Dedifferentiated amniotic fluid mesenchymal stem cell (primary cell): Measurements from ENCODE around the gene SFSWAP.
"Not testable (repeated sequence)": the region's sequence is repeated elsewhere in the genome, so short reads cannot be mapped to it uniquely, and the experiment has no call there.

Experiments used
- DNase-seq: peaks from one replicate; pipeline ENCODE4 v3.0.0-alpha.2; 2016; ENCODE audit errors: extremely low spot score

The SFSWAP gene

GRCh38 chr12:131702573-131702877, 8.4 kb upstream of the SFSWAP start:
- DNase-seq: no peak

DNA sequence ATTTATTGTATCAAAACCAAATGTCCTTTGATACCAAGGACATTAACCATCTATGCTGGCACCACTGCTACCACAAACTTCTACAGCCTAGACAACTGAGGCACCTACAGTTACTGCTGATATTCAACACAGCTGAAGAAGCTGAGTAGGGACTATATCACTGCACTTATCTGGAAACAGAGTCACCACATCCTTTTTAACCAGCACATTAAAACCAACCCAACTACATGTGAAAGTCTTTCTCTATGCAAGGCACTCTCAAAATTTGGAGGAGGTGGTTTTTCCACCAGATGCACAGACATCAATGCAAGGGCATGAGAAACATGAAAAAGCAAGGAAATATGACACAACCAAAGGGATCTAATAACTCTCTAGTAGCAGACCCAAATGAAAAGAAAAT, 7.7 kb upstream of the SFSWAP start:
- no peak for DNase-seq

DNA sequence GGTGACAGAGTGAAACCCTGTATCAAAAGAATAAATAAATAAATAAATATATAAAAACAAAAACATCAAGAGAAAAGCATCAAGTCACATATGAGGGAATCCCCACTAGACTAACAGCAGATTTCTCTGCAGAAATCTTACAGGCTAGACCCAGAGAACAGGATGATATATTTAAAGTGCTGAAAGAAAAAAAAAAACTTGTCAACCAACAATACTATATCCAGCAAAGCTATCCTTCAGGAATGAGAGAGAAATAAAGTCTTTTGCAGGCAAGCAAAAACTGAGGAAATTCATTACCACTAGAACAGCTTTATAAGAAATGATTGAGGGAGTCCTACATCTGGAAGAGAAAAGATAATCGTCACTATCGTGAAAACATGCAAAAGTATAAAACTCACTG, 6.4 kb upstream of the SFSWAP start:
- no peak for DNase-seq

GRCh38 chr12:131706709-131707108, 4.2 kb upstream of the SFSWAP start:
- DNase-seq: not testable (repeated sequence)

- no peak for DNase-seq
Observed at GRCh38 chr12:131709226-131709625, 1.7 kb upstream of the SFSWAP start.

DNA sequence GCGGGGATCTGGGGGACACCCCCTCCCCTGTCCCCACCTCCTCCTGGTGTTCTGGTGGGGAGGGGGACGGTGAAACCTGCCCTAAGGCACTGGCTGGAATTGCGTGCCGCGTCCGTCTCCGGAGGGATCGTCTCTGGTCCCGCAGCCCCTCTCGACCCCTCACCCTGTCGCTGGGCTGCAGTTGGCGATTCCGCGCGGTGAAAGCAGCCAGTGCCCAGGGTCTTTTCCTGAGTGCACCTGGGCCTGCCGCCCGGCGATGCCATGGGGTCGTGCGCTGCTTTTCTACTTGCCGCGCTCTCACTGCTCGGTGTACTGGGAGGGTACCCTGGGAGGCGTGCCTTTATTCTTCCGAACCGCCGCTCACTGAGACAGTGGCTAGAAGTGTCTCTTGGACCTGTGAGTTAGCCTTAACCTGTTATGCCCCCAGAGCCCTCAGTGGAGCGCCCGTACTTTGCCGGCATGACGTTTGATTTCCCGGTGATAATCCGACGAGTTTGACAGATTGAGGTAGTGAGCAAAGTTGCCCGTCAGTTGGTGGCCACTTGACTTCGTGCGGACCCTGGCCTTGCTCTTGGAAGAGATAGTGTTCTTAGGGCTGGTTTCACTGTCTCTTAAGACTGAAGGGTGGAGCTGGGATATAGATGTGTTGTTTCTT, 788 bp downstream of the SFSWAP start:
- DNase-seq: no peak

- no peak for DNase-seq
Observed at GRCh38 chr12:131713349-131713748, 2.5 kb downstream of the SFSWAP start.

- DNase-seq: no peak
Observed at GRCh38 chr12:131714759-131715158, 3.9 kb downstream of the SFSWAP start.

- no peak for DNase-seq
Observed at GRCh38 chr12:131716282-131716681, 5.4 kb downstream of the SFSWAP start.

- no peak for DNase-seq
Observed at GRCh38 chr12:131720241-131720640, 9.4 kb downstream of the SFSWAP start.

- no peak for DNase-seq
Observed at GRCh38 chr12:131720921-131721320, 10.0 kb downstream of the SFSWAP start.

- no peak for DNase-seq
Observed at GRCh38 chr12:131721548-131721947, 10.7 kb downstream of the SFSWAP start.

GRCh38 chr12:131723532-131723931, 12.6 kb downstream of the SFSWAP start:
- DNase-seq: no peak

DNA sequence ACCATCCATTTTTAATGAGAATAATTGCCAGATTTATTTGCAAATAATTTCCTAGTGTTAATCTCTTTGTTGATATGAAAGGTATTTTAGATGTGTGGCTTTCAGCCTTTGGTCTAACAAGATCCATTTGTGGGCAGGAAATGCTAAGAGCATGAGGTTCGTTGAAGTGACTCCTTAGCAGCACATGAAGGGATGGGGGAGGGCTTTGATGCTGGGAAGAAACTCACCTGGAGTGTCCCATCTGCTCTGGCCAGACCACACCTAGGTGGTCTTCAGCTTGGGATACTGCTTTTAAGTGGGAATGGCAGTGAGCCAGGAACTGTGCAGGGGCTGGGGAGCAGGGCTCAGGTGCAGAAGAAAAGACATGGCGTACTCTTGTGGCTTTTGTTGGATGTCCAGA, 13.6 kb downstream of the SFSWAP start:
- DNase-seq: no peak

GRCh38 chr12:131725503-131725902, 14.6 kb downstream of the SFSWAP start:
- DNase-seq: no peak

DNA sequence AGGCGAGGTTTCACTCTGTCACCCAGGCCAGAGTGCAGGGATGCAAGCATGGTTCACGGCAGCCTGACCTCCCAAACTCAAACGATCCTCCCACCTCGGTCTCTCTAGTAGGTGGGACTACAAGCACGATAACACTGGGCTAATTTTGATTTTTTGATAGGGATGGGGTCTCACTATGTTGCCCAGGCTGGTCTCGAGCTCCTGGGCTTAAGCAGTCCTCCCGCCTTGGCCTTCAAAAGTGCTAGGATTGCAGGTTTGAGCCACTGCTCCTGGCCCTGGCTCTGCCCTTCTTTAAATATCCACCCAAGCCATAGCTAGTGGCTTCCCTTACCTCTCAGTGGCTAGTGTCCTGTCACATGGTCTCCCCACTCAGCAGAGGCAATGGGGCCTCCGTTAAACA, 17.8 kb downstream of the SFSWAP start:
- no peak for DNase-seq

DNA sequence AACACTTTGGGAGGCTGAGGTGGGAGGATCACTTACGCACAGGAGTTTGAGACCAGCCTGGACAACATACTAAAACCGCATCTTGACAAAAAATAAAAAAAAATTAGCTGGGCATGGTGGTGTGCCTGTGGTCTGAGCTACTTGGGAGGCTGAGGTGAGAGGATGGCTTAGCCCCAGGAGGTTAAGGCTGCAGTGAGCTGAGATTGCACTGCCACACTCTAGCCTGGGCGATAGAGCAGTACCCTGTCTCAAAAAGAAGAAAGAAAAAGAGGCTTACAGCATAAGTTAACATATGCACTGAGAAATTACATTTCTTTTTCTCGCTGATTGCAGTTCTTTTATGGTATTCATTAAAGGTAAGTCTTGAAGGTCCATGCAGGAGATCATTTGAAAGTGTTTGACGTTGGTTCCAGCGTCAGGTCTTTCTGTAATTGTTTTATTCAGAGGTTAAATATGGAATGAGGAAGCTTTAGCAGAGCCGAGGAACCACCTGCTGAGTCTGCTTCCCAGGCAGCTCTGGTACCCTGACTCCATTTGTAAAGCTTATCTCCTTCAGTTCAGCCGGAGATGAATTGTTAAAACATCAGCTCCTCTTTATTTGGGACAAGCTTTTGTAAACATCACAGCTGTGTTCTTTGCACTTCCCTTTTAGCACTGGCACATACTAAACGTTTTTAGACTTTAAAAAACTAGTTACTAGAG, 18.5 kb downstream of the SFSWAP start:
- no peak for DNase-seq

GRCh38 chr12:131732996-131733615, 22.2 kb downstream of the SFSWAP start:
- DNase-seq: no peak

- DNase-seq: no peak
Observed at GRCh38 chr12:131733874-131734273, 23.0 kb downstream of the SFSWAP start.

DNA sequence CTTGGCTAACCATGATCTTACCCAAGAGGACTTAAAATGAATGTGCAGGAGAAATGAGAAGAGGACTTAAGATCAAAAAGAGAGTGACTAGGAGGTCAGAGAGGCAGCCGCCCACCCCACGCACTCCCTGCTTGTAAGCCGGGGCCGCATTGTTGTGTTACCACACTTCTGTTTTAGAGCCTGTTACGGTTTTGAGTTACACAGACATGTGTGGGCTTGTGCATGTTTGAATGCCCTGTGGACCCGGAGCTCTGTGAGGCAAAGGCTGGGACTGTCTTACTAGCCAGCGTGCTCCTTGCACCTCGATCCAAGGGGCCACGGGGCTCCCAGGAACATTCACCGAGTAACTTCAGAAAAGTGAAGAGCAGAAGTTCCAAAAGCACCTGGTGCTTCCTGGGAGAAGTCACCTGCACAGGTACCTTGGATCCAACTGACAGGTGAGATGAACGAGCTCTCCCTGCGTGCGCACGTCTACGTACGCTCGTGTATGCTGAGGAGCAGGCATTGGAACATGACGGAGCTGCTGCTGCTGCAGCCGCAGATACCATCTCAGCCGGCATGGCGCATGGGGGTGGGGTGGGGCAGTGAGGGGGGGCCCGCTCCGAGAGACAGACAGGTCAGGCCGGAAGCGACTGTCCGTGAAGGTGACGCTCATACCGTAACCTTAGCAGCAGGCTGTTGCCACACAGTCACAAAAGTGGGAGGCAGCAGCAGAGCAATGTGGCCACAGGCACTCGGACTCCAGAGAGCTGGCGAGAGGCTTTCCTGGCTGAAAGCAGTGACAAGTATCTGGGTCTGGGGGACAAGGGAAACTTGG, 23.7 kb downstream of the SFSWAP start:
- DNase-seq: no peak

DNA sequence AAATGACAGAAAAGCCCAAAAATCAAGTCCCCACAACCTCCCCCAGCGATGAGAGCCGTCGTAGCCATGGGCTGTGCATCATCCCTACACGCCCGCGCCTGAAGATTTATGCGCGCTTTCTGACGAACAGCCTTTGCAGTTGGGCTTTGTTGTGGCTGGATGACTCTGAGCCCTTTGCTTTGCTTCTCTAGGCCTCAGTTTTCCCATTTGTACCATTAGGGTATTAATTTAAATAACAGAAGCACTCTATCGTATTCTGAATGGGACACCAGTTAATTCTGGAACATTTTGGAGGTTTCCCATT, 24.2 kb downstream of the SFSWAP start:
- no peak for DNase-seq

DNA sequence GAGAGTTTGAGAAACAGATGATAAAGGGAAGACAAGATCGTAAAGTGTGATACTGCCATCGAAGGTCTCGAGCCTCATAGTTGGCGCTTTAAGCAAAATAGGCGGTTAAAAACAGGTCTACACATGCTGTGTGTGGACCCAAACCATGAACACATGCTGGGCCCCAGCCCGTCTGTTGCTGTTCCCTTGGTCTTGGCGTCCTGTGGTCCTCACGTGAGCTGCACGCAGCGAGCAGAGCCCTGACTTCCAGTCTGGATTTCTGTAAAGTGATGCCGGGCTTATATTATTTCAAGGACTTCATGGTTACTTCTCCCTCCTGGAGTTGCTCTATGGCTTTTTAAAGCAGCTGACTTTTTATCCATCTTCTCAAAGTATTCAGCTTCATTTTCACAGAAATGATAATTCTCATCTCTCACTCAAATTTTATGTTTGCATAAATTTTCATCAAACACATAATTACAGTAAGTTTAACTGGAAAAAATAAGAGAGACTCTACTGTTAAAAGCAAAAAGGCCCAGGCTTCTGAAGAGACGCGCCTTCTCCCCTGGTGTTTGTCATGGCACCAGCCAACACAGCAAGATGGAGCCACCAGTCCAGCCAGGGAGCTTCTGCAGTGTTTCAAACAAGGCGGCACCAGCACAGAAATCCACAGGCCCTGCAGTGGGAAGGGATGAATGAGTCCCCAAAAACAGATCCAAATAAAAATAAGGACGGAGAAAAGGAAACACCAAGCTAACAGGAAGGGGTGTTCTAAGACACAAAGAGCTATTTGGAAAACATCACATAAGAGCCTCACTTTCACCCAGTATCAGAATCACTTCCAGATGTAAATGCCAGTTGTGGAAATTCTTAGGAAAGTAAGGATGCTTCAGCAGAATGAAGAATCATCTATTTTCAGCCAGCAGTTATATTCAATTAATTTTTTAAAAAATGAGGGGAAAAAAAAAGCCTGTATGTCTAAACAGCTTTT, 24.9 kb downstream of the SFSWAP start:
- DNase-seq: no peak
